ENCODE data around the gene MEIKIN. TPM values are rescaled to one million over a fixed set of nuclear protein-coding genes. Genes with fewer than 3 reads are reported as not detected.

MEIKIN gene
- total RNA-seq, 1 experiment from 2014 or later, result not detected

DNA sequence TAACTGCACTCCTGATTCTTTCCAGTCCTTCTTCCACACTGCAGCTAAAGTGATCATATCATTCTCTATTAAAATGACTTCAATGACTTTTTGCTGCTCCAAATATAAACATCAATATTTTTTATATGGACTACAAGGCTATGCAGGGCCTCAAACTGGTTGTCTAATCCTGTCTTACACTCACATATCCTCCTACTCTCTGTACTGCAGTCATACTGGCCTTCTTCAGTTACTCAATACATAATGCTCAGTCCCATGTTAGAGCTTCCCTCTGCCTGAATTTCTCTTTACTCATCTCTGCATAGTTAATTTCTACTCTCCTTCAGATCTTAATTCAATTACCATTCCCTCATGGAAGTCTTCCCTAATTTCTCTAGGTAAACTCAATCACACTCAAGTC is 3.4 kb downstream of the MEIKIN start:
- no peaks in the 10 kb centered on the region for H3K4me1 Mint-ChIP-seq
- H3K4ac ChIP-seq (ENCODE audit: low read depth, low read length), result no peak overlapping the region

More for the DNA sequence above, 3.4 kb downstream of the MEIKIN start:
- Histone ChIP-seq H2AK5ac (ENCODE audit: insufficient read length, low read length) (no peak overlapping the region), H3K79me1 (ENCODE audit: insufficient read depth, low read depth, low read length, poor library complexity, severe bottlenecking) (no peaks in the 10 kb centered on the region), H2AFZ (ENCODE audit: low read length) (no peak overlapping the region), H2BK20ac (ENCODE audit: low read depth, low read length, poor library complexity, severe bottlenecking) (no peak overlapping the region), H2BK120ac (ENCODE audit: low read depth, low read length, poor library complexity, severe bottlenecking) (no peak overlapping the region), H3K27me3 (ENCODE audit: insufficient read depth, low read length) (no peaks in the 10 kb centered on the region), H4K20me1 (ENCODE audit: control insufficient read depth, insufficient read depth, insufficient read length) (no peaks in the 10 kb centered on the region), H3K79me2 (ENCODE audit: insufficient read depth, low read length) (no peaks in the 10 kb centered on the region), H4K91ac (ENCODE audit: insufficient read length, low read depth, low read length) (no peak overlapping the region), H2BK12ac (ENCODE audit: insufficient read length, low read depth, low read length) (no peak overlapping the region), H3K4me2 (ENCODE audit: insufficient read depth, insufficient read length, low read length) (no peak overlapping the region), H3K18ac (ENCODE audit: insufficient read length, low read depth, low read length) (no peak overlapping the region), H3K27ac (ENCODE audit: insufficient read length, low read depth, low read length) (no peak overlapping the region), H2BK15ac (ENCODE audit: low read depth, low read length) (no peak overlapping the region), H4K5ac (ENCODE audit: insufficient read length, low read depth, low read length) (no peak overlapping the region), H3K56ac (ENCODE audit: insufficient read length, low read depth, low read length) (no peak overlapping the region), H3K9ac (ENCODE audit: extremely low read depth, insufficient read length, low read length) (no peak overlapping the region), H3K4me1 (ENCODE audit: insufficient read depth, low read length) (no peaks in the 10 kb centered on the region), H3K23me2 (ENCODE audit: insufficient read length, low read depth, low read length, poor library complexity, severe bottlenecking) (no peaks in the 10 kb centered on the region), H4K8ac (replicated peaks; ENCODE audit: insufficient read length, low read depth, low read length) (no peak overlapping the region), H3T11ph (ENCODE audit: low read length) (no peak overlapping the region), H3K23ac (ENCODE audit: insufficient read length, low read depth, low read length) (no peak overlapping the region), H3K14ac (ENCODE audit: insufficient read depth, low read length) (no peak overlapping the region), H2BK5ac (ENCODE audit: insufficient read length, low read length) (no peak overlapping the region), H3K9me3 (ENCODE audit: control insufficient read depth, low read depth, low read length) (no peaks in the 10 kb centered on the region)
- Mint-ChIP-seq H3K4me3 (no peak overlapping the region), H3K36me3 (ENCODE audit: insufficient read depth in 1 of 3, low read depth in 3 of 3) (no peaks in the 10 kb centered on the region), H3K27me3 (ENCODE audit: low read depth) (no peaks in the 10 kb centered on the region), H3K27ac (no peak overlapping the region), H3K9me3 (no peaks in the 10 kb centered on the region)
- TF ChIP-seq, protein P1, sequence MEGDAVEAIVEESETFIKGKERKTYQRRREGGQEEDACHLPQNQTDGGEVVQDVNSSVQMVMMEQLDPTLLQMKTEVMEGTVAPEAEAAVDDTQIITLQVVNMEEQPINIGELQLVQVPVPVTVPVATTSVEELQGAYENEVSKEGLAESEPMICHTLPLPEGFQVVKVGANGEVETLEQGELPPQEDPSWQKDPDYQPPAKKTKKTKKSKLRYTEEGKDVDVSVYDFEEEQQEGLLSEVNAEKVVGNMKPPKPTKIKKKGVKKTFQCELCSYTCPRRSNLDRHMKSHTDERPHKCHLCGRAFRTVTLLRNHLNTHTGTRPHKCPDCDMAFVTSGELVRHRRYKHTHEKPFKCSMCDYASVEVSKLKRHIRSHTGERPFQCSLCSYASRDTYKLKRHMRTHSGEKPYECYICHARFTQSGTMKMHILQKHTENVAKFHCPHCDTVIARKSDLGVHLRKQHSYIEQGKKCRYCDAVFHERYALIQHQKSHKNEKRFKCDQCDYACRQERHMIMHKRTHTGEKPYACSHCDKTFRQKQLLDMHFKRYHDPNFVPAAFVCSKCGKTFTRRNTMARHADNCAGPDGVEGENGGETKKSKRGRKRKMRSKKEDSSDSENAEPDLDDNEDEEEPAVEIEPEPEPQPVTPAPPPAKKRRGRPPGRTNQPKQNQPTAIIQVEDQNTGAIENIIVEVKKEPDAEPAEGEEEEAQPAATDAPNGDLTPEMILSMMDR (conservative IDR thresholded peaks at IDR 0.05), result no peak
- no peak for DNase-seq

Data from H9 (cell line).